ENCODE data around the gene MRPL40.

DNA sequence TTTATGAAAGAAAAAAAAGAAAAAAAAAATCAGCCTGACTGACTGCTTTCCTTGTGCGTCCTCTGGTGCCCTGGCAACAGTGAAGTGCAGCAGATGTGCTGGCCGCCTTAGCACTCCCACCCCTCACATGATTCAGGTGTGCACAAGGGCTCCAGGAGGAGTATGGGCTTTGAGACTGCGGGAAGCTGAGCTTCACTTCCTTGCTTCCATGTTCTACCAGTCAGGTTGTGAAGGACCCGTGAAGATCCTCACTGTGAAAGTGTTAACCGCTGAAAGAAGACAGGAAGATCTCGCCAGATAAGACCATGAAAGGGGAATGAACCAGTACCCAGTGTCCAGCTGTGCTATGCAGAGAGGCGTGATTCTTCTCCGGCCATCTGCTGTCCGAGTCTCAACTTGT is 49.1 kb upstream of the MRPL40 start:
- TF ChIP-seq EZH2 (IDR thresholded peaks at IDR 0.05; ENCODE audit: borderline replicate concordance), result no peak
- TF ChIP-seq, protein P1, sequence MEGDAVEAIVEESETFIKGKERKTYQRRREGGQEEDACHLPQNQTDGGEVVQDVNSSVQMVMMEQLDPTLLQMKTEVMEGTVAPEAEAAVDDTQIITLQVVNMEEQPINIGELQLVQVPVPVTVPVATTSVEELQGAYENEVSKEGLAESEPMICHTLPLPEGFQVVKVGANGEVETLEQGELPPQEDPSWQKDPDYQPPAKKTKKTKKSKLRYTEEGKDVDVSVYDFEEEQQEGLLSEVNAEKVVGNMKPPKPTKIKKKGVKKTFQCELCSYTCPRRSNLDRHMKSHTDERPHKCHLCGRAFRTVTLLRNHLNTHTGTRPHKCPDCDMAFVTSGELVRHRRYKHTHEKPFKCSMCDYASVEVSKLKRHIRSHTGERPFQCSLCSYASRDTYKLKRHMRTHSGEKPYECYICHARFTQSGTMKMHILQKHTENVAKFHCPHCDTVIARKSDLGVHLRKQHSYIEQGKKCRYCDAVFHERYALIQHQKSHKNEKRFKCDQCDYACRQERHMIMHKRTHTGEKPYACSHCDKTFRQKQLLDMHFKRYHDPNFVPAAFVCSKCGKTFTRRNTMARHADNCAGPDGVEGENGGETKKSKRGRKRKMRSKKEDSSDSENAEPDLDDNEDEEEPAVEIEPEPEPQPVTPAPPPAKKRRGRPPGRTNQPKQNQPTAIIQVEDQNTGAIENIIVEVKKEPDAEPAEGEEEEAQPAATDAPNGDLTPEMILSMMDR (IDR thresholded peaks at IDR 0.05; ENCODE audit: poor library complexity), result no peak
